HG03354 (cell line): Measurements from ENCODE around the gene NAT14.
A peak's percentile ranks its signal among the peaks of the same experiment; 100 is the strongest.
"Not testable (repeated sequence)": the region's sequence is repeated elsewhere in the genome, so short reads cannot be mapped to it uniquely, and the experiment has no call there.

ENCODE experiments used
- ATAC-seq: cut with Tn5 transposase; IDR thresholded peaks from one replicate; pipeline ENCODE4 v1.9.1; 2021; ENCODE audit warnings: mild to moderate bottlenecking; ENCODE audit not compliant: unreplicated experiment, poor library complexity, severe bottlenecking

Gene NAT14

GRCh38 chr19:55484593-55485438 lies at the start of gene NAT14:
TSS of gene NAT14 (plus strand) at chr19:55485188. CDS start at chr19:55485709, 521 bp downstream.
- peak; percentile 70 for ATAC-seq

- ATAC-seq = no peak
Measured at GRCh38 chr19:55436847-55437246, 48.1 kb upstream of the NAT14 start.

GRCh38 chr19:55437410-55437809 lies 47.6 kb upstream of the NAT14 start:
- no peak for ATAC-seq

- no peak for ATAC-seq
Measured at GRCh38 chr19:55439052-55439451, 45.9 kb upstream of the NAT14 start.

- no peak for ATAC-seq
Measured at GRCh38 chr19:55440411-55441105, 44.4 kb upstream of the NAT14 start.

- ATAC-seq = no peak
Measured at GRCh38 chr19:55441319-55441691, 43.7 kb upstream of the NAT14 start.

GRCh38 chr19:55441692-55442321 lies 43.2 kb upstream of the NAT14 start:
- ATAC-seq = no peak

GRCh38 chr19:55442372-55442961 lies 42.5 kb upstream of the NAT14 start:
- ATAC-seq = no peak

GRCh38 chr19:55443045-55443823 lies 41.8 kb upstream of the NAT14 start, which contains the start of gene SHISA7:
TSS of gene SHISA7 (minus strand) at chr19:55443300. CDS start at chr19:55442863, 437 bp downstream.
- no peak for ATAC-seq

GRCh38 chr19:55443824-55444480 lies 41.0 kb upstream of the NAT14 start:
- no peak for ATAC-seq

GRCh38 chr19:55444646-55445045 lies 40.3 kb upstream of the NAT14 start:
- ATAC-seq = no peak

- ATAC-seq = no peak
Measured at GRCh38 chr19:55446060-55446459, 38.9 kb upstream of the NAT14 start.

GRCh38 chr19:55447421-55448174 lies 37.4 kb upstream of the NAT14 start:
- no peak for ATAC-seq

- ATAC-seq = not testable (repeated sequence)
Measured at GRCh38 chr19:55448175-55448490, 36.9 kb upstream of the NAT14 start.

- no peak for ATAC-seq
Measured at GRCh38 chr19:55449469-55449868, 35.5 kb upstream of the NAT14 start.

GRCh38 chr19:55451163-55451964 lies 33.6 kb upstream of the NAT14 start:
- no peak for ATAC-seq

GRCh38 chr19:55451965-55452748 lies 32.8 kb upstream of the NAT14 start:
- ATAC-seq = no peak
